ENCODE results near the gene ENTHD1.

DNA sequence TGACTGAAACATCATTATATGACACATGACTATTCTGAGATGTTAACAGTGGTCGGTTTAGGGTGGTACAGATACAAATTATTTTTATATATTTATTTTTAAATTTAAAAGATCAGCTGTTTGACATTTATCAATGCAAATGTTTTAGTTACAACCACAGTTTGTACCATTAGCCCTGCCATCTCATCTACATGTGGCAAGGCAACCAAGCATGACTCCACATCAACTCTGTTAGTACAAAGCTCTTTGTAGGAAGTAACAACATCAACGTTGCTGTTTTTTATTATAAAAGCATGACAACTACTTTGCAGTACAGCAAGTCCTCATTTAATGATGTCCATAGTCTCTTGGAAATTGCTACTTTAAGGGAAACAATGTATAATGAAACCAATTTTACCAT, 40.8 kb downstream of the ENTHD1 start:
- TF ChIP-seq POLR2AphosphoS5 (IDR thresholded peaks at IDR 0.05; ENCODE audit: low read depth, low read length) (no peak), POLR2A (IDR thresholded peaks at IDR 0.05; ENCODE audit: low read depth, low read length) (no peak)
